ENCODE data around the gene SNED1.
"Not testable (repeated sequence)": the region's sequence is repeated elsewhere in the genome, so short reads cannot be mapped to it uniquely, and the experiment has no call there.

Gene SNED1

DNA sequence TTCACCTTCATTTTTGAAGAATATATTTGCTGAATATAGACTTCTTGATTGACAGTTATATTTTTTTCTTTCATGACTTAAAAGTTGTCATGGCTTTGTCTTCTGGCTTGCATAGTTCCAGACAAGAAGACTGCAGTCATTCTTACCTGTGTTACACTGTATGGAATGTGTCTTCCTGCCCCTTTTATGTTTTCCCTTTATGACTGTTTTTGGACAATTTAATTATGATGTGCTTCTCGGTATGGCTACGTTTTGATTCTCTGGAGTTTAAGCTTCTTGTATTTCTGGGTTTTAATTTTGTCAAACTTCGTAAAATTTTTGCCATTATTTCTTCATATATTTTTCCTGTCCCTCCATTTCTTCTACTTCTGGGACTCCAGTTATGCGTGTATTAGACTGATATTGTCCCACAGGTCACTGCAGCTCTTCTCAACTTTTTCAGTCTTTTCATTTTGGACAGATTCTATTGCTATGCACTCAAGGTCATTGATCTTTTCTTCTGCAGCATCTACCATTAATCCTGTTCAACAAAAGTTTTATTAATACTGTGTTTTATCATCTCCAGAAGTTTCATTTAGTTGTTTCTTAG lies 86.5 kb downstream of the SNED1 start:
- no peak for DNase-seq (ENCODE audit: low read depth in 3 of 3)

DNA sequence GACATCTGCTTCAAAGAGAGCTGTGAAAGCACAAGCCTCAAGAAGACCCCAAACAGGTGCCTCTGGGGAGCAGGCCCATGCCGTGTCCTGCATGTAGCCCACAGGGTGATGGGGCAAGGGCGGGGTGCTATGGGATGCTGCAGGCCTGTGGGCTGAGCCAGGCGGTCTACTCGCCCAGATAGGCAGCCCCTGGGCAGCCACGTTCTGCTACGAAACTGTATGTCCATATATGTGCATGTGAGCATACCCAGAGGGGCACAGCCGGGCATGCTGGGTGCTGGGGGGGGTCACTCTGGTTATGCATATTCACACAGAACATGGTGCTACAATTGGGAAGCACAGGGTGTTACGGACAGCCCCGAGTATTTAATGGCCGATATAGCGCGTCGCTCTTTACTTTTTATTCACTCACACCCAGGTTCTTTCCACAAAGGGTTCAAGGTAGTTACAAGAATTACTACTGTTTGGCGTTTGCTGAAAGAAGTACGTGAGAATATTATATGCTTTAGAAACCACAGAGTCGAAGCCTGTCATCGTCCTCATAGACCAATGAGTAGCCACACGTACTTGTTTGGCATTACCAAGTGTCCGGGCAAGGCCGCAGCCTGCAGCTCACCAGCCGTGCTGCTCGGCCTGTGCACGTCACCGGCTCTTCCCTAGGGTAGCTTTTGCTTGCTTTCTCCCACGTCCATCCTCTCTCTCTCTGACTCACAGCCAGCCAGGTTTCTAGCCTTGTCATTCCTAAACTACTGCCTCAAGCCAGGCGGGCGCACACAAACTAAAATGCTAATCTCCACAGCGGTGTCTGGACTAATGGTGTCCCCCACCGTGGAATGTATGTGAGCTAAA lies 89.2 kb downstream of the SNED1 start:
- DNase-seq (ENCODE audit: low read depth in 3 of 3) = no peak

DNA sequence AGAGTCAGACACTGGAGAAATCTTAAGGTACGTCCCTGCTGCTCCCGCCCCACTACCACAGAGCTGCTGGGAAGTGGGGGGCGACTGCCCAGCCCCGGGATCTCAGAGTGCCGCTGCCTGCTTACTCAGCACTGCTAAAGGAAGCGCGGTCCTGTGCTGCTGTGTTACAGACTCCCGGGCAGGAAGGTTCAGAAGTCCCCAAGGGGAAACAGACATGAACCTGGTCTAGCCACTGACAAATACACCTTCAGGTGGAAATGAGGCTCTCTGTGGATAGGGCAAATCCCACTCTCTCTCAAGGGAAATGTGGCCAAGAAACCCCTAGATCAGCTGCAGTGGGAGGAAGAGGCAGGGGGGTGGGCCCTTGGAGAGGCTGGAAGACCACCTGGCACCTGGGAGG lies 90.0 kb downstream of the SNED1 start:
- no peak for DNase-seq (ENCODE audit: low read depth in 3 of 3)

DNA sequence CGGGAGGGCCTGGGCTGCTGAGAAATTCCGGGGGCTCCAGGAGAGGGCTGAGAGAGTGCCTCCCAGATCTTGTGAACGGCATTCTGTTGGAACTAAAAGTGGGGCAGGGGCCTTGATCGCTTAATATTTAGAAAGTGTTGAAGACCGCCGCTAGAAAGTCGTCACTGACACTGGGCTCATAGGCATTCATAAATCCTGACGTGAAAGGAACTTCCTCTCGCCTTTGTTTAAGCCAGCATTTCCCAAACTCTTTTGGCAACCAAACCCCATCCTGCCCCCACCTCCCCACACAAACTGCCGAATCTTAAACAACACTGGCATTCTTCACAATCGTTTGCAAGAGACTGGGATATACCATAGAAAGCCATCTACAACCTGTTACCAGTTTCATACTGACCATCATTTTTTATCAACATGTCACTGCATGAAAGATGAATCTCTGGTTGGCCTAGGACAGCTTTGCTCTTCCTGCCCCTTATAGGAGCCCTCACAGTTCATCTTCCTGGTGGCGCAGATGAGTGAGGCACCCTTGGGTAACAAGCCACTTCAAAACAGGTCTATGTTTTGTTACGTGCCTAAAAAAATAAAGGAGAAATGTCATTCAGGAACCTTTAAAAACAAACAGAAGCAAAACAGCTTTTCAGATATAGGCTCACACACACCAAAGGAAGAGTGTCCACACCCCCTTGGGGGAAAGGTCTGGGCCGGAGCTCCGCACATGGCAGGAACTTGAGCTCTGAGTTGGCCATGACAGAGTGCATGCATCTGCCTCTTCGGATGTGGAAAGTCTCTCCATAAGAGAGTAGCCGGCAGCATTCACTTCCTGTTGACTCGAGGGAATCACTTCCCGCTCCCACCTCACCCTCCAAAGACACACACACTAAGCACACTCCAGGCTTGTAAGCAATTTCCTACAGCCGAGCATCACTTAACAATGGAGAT lies 90.6 kb downstream of the SNED1 start:
- DNase-seq (ENCODE audit: low read depth in 3 of 3) = no peak

DNA sequence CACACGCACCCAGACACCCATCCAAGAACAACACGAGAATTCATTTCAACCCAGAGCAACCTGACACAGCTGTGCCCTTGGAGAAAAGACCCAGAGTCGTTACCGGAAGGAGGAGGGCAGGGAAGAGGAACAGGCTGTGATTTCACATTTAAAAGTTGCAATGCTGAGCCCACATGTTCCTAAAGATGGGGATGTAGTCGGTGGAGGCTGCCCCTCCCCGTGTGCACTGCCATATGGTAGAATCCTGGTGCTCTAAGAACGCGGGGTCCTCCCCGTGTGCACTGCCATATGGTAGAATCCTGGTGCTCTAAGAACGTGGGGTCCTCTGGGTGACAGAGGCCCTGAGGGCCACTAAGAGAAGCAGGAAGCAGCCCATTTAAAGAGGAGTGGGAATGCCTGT lies 92.8 kb downstream of the SNED1 start:
- DNase-seq (ENCODE audit: low read depth in 3 of 3) = no peak

DNA sequence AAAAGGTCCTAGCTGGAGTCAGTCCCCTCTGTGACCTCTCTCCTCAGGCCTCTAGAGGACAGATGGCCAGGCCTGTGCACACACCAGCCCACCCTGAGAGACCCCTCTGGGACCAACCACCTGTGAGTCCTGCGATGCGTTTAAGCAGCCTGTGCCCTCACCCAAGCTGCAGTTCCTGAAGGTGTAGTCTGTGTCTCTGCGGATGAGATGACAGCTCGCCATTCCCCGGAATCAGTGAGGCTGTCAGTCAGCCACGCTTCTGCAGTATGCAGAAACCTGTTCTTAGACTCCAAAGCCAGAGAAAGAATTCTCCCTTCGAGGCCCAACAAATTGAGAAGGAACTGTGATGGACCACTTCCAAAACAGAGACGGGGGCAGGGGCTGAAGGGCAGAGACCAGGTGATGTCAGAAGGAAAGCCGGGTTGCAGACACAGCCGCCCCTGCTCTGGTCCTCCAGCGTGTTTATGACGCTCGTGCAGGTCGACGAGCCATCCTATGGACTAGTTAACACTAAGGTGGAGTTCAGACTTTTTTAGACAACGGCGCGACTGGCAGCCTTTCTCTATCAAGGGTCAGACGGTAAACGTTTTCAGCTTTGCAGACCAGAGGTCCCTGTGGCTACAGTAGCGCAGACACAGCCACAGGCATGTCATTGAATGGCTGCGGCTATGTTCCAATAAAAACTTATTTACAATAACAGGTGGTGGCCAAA lies 93.5 kb downstream of the SNED1 start:
- no peak for DNase-seq (ENCODE audit: low read depth in 3 of 3)

DNA sequence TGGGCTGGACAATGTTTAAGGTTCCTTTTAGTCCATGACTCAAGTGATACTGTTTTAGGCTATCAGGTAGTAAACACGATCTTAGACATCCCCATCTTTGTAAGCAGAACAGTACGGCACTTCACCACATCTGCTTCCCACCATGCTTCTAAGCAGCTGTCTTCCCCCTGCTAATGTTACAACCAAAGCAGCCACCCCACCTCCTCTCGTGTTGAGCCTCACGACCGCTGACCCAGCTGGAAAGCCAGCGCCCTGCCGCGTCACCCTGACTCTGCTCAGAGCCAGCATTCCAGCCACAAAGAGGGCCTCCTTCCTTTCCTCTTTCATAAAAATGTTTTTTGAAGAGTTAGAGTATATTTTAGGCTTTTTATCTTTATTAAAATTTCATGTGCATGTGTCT lies 94.3 kb downstream of the SNED1 start:
- DNase-seq (ENCODE audit: low read depth in 3 of 3) = no peak

DNA sequence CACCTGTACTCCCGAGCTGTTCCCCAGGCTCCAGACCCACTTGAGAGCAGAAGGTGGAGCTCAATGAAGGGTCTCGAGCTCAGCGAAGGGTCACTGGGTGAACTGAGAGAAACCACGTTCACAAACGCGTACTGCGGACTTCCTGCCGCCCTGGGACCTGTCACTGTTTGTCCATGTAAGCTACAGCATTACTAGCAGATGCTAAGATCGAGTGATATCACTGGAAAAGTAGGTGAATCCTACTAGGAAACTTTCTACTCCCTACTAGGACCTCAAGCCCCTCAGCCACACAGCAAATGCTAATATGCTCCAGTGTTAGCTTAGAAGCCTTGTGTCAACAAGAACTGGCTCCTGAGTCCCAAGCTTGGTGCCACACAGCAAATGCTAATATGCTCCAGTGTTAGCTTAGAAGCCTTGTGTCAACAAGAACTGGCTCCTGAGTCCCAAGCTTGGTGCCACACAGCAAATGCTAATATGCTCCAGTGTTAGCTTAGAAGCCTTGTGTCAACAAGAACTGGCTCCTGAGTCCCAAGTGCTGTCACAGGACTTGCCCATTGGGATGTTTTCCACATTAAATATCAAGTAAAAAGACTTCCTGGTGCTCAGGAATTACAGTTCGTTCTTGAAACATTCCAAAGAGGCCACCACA lies 94.8 kb downstream of the SNED1 start:
- not testable (repeated sequence) for DNase-seq (ENCODE audit: low read depth in 3 of 3)

DNA sequence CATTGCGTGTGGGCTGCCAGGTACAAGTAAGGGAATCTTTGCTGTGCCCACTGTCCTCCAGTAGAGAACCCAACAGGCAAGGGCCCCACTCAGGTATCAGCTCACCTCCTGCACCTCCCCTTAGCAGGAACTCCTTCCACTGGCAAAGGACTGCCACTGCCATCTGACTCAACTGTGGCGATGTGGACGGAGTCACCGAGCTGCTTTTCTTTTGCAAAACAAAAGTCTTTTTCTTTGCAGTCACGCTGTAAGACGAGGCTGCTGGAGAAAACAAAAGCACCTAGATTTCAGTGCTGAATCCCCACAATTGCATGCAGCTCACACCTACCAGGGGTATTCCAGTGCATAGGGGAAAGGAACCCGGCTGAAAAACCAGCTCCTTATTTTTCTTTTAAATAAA lies 95.8 kb downstream of the SNED1 start:
- DNase-seq (ENCODE audit: low read depth in 3 of 3) = no peak

DNA sequence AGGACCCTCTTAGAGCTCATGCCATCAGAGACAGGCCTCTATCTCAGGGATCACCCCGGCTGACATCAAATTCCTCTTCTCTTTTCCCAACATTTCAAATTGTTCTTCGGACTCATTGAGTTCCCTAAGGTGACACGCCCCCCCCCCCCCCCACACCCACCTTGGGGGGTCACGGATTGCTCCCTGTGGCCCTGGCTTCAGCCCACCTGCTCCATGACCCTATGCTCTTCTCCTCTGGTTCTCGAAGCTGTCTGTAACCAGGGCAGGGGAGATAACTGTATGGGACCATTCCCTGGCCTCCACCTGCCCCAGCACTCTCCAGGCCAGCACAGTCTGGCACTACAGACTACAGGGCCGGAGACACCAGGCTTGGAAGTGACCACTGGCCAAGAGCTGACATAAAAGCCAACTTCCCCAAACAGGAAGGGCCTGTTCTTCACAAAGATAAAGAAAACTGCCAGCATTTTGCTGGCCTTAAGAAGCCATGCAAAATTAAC lies 96.6 kb downstream of the SNED1 start:
- DNase-seq (ENCODE audit: low read depth in 3 of 3) = no peak

DNA sequence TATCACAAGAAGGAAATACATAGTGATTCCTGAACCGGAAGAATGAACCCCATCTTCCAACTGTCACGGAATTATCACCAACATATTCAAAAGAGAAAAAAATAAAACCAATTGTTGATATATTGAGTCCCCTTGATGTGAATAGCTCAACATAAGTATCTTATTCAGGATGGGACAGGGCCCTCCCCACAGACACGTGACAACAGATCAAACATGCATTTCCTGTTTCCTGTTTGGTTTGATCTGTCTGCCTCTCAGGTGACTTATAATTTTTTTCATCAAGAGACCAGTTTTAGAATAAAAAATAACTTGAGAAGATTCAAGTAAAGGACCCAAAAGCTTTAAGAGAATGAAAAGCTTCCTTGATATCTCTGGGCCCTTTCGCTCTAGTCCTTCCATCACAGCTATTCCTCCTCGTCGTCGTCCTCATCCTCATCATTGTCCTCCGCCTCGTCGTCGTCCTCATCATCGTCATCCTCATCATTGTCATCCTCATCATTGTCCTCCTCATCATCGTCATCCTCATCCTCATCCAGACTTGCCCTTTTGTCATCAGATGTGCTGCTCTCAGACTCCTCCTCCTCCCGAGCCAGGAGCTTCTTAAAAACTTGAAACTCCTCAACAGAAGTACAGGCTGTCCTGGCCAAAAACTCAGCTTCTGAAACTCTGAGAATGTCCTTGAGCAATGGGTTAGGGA lies 97.3 kb downstream of the SNED1 start:
- no peak for DNase-seq (ENCODE audit: low read depth in 3 of 3)

DNA sequence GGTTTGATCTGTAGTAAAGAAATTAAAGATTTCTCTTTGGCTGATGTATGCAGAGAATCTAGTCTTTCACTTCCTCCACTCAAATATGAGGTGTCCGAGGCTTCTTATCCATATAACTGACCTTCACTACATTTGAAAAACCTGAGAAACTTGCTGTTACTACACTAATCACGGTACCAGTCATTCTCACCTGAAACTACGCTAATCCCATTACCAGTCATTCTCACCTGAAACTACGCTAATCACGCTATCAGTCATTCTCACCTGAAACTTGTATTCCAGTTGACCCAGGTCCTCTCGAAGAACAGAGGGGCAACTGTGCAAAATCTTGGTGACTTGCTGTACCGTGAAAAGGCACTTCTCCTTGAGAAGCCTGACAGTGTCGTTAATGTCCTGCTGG lies 98.6 kb downstream of the SNED1 start:
- no peak for DNase-seq (ENCODE audit: low read depth in 3 of 3)

DNA sequence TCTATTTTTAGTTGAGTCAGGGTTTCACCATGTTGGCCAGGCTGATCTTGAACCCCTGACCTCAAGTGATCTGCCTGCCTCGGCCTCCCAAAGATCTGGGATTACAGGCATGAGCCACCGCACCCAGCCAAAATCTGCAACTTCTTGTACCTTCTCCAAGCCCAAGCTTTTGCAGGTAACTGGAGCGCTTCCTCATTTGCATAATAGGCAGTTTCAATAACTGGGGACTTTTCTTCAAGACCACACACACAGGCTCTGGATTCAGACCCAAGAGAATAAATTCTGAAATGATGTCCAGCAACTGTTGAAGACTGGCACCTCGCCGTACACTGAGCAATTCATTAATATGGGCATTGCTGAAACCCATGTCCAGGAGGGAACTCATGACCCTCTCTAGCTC lies 100.8 kb downstream of the SNED1 start:
- no peak for DNase-seq (ENCODE audit: low read depth in 3 of 3)

DNA sequence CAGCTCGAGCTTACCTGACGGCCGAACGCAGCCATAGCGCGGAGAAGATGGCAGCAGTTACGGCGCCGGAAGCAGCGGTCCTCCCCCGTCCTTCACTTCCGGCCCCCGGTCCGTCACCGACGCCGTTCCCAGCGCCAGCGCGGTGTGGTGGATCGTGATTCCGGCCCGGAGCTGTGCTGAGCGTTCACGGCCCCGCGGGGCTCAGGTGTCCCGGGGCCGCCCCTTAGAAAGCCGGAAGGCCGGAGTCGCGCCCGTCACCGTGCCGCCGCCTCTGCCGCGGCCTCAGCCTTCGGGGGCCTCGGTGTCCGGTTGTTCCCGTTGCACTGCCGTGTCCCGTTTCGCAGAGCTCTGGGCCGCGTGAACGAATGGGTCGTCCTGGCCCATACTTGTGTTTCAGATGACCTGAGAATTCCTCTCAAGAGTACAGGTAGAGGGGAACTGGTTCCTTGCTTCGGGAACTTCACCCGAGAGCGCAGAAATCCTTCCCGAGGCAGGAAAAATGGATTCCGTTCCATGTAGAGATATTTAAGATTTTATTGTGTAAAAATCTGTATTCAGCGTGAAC lies 103.9 kb downstream of the SNED1 start, which contains the start of gene MTERF4:
Gene MTERF4, minus strand, starts transcription at position 49 of the 565 bp plus-strand sequence. Its CDS starts 14 bp downstream, at position 35.
- DNase-seq (ENCODE audit: low read depth in 3 of 3) = peak; percentile 79 to 88 (median 79)

DNA sequence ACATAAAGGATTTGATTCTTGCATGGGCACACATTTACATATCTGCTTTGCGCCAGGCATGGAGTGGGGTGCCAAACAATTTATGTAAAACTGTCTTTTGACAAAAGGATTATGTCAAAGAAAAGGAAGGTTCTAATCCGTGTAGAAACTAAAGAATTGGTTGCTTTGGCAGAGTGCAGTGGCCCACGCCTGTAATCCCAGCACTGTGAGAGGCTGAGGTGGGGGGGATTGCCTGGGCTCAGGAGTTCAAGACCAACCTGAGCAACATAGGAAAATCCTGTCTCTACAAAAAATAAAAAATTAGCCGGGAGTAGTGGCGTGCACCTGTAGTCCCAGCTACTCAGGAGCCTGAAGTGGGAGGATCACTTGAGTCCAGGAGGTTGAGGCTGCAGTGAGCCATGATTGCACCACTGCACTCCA lies 104.8 kb downstream of the SNED1 start:
- DNase-seq (ENCODE audit: low read depth in 3 of 3) = no peak

DNA sequence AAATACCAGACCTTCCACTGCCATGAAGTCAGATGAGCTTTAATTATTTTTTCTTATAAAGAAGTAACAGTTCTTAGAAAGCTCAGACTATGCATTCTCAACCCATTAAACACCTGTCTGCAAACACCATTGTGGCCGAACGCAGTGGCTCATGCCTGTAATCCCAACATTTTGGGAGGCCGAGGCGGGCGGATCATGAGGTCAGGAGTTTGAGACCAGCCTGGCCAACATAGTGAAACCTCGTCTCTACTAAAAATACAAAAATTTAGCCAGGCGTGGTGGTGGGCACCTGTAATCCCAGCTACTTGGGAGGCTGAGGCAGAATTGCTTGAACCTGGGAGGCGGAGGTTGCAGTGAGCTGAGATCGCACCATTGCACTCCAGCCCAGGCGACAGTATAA lies 106.2 kb downstream of the SNED1 start:
- not testable (repeated sequence) for DNase-seq (ENCODE audit: low read depth in 3 of 3)

DNA sequence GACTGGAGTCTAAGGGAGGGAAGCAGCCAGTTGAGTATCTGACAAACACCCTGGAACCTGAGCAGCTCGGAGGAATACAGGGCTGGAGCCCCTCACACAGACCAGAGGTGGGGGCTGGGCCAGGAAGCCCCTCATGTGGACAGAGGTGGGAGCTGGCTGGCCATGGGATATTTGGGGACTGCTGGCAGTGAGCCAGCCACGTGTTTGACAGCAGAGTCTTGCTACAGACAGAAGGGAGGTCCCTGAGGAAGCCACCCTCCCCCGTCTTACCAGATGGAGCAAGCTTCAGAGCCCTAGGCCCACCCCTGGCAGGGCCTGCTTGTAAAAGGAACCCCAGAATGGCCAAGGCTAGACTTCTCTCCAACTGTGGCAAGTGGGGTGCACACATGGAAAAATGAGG lies 107.2 kb downstream of the SNED1 start:
- DNase-seq (ENCODE audit: low read depth in 3 of 3) = no peak

DNA sequence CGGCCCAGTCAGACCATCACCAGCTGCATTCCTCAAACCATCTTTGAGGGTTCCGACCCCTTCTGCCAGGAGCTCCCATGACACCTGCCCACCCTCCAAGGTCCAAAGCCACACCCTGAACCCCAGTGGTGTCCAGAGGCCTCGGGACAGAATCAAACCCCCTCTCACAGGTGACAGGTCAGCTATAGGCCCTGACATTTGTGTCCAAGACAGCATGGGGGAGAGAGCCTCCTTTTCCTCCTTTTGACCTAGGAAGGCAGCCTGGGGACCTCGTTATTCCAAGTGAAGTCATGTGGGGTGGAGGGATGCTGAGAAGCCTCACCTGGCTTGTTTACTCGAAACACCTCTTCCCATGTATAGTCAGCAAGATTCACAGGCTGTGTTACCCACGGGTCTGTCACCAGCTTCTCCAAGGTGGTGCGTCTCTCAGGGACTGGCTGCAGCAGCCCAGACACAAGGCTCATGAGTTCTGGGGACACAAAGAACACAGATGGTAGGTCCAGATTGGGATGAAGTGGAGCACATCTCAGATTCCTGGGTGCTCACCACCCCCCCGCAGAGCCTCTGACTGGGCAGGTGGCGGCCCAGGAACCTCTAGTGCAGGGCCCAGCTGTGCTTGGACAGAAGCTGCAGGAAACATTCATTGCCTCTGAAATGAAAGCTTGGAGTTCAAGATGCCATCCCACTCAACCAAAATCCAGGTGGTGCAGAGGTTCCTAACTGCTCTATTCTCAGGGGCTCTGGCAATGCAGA lies 108.8 kb downstream of the SNED1 start:
- no peak for DNase-seq (ENCODE audit: low read depth in 3 of 3)

Data from stimulated activated CD4-positive, alpha-beta T cell treated with anti-CD3 and anti-CD28 coated beads, TNF-alpha, amount 100 ng/mL, for 24 hours (primary cell).